Measurements from ENCODE around the gene DKC1. TPM values are rescaled to one million over a fixed set of nuclear protein-coding genes. Genes with fewer than 3 reads are reported as not detected.

DKC1 gene
- total RNA-seq, 3 donors from 2014 or later = 29.4 to 36.0 (median 31.7) TPM

- TF ChIP-seq, protein P1, sequence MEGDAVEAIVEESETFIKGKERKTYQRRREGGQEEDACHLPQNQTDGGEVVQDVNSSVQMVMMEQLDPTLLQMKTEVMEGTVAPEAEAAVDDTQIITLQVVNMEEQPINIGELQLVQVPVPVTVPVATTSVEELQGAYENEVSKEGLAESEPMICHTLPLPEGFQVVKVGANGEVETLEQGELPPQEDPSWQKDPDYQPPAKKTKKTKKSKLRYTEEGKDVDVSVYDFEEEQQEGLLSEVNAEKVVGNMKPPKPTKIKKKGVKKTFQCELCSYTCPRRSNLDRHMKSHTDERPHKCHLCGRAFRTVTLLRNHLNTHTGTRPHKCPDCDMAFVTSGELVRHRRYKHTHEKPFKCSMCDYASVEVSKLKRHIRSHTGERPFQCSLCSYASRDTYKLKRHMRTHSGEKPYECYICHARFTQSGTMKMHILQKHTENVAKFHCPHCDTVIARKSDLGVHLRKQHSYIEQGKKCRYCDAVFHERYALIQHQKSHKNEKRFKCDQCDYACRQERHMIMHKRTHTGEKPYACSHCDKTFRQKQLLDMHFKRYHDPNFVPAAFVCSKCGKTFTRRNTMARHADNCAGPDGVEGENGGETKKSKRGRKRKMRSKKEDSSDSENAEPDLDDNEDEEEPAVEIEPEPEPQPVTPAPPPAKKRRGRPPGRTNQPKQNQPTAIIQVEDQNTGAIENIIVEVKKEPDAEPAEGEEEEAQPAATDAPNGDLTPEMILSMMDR (IDR thresholded peaks at IDR 0.05) = no peak
Observed at GRCh38 chrX:154780968-154781367, 18.3 kb downstream of the DKC1 start.

DNA sequence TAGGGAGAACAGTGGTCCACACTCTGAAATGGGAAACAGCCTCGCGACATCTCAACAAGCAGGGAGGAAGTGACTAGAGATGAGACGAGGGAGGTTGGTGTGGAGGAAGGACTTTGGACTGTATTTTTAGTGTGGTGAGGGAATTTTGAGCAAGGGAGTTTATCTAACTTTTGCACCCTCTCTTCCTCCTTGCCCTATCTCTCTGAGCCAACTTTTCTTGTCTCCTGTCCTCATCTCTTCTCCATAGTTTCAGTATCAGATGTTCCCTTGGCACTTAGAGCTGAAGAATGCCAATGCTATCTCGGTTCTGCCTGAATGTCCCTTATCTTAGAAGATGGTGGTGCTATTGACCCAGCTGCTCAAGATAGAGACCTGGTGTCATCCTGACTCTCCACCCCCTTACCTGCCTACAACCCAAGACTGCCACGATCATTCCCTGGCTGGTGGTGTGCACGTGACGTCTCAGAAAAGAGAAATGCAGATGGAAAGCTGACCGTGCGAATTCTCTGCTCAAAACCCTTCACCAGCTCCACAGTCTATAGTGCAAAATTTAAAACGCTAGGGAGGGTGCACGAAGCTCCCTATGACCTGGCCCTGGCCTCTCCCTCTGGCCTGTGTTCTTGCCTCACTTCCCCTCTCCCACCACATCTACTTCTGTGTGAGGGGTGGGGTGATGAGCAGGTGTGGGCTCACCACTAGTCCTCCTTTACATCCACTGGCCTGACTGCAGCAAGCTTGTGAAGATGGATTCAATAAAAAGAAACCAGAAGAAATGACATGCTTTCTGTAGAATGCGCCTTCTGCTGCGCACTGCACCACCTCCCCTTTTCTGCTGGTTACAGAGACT is 21.7 kb downstream of the DKC1 start:
- no peak overlapping the region for H3K4me3 ChIP-seq
- ATAC-seq (no peak), DNase-seq (no peak)
- TF ChIP-seq, protein P1 (IDR thresholded peaks at IDR 0.05) = no peak
- no peaks in the 10 kb centered on the region for H3K9me3 ChIP-seq
- intact Hi-C loops (cut with DNase I, micrococcal nuclease) = no loop called here
- no peaks in the 10 kb centered on the region for H3K4me1 ChIP-seq (ENCODE audit: low read depth)
- H3K36me3 ChIP-seq (ENCODE audit: low read depth) = no peaks in the 10 kb centered on the region

More at GRCh38 chrX:154780968-154781367, 18.3 kb downstream of the DKC1 start:
- intact Hi-C loops (cut with DNase I, micrococcal nuclease) = no loop called here
- H3K4me3 ChIP-seq = no peak overlapping the region
- ATAC-seq = no peak
- no peak for DNase-seq
- H3K36me3 ChIP-seq (ENCODE audit: low read depth) = no peaks in the 10 kb centered on the region
- no peaks in the 10 kb centered on the region for H3K9me3 ChIP-seq
- H3K4me1 ChIP-seq (ENCODE audit: low read depth) = no peaks in the 10 kb centered on the region

- ATAC-seq (no peak), DNase-seq (no peak)
- no peaks in the 10 kb centered on the region for H3K4me1 ChIP-seq (ENCODE audit: low read depth)
- intact Hi-C loops (cut with DNase I, micrococcal nuclease) = no loop called here
- no peak overlapping the region for H3K4me3 ChIP-seq
- TF ChIP-seq, protein P1 (IDR thresholded peaks at IDR 0.05) = no peak
- no peaks in the 10 kb centered on the region for H3K36me3 ChIP-seq (ENCODE audit: low read depth)
- H3K9me3 ChIP-seq = no peaks in the 10 kb centered on the region
Observed at GRCh38 chrX:154785716-154786115, 23.1 kb downstream of the DKC1 start.

- Histone ChIP-seq H3K36me3 (ENCODE audit: low read depth) (no peaks in the 10 kb centered on the region), H3K4me1 (ENCODE audit: low read depth) (no peaks in the 10 kb centered on the region), H3K4me3 (no peak overlapping the region), H3K9me3 (no peaks in the 10 kb centered on the region)
- ATAC-seq (no peak), DNase-seq (no peak)
- TF ChIP-seq, protein P1 (IDR thresholded peaks at IDR 0.05) = no peak
- intact Hi-C loops (cut with DNase I, micrococcal nuclease) = no loop called here
Observed at GRCh38 chrX:154791467-154791866, 28.8 kb downstream of the DKC1 start.

DNA sequence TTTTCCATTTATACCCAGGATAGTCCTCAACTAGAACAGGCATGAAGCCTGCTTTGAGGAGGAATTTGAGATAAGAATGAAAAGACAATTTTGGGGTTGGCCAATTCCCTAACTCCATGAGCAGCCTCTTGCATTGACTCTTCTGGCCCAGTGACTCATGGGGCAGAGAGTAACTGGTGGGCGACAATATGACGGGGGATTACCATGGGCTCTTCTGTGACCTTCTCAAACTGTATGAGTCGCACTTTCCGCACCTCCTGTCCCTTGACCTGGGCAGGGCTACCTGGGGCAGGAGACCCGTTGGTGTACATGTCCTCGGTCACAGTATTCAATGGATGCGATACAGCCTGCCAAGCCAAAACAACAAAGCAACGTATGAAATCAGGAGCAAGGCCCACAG is 29.3 kb downstream of the DKC1 start:
- TF ChIP-seq, protein P1 (IDR thresholded peaks at IDR 0.05) = no peak
- no peaks in the 10 kb centered on the region for H3K9me3 ChIP-seq
- no peaks in the 10 kb centered on the region for H3K36me3 ChIP-seq (ENCODE audit: low read depth)
- ATAC-seq = no peak
- no peak for DNase-seq
- H3K4me3 ChIP-seq = no peak overlapping the region
- intact Hi-C loops (cut with DNase I, micrococcal nuclease) = no loop called here
- no peaks in the 10 kb centered on the region for H3K4me1 ChIP-seq (ENCODE audit: low read depth)

Measured in mucosa of descending colon (tissue), 3 donors.